Neural cell (in vitro differentiated cells): Measurements from ENCODE around the gene APOBEC3H. TPM values are rescaled to one million over a fixed set of nuclear protein-coding genes. Genes with fewer than 3 reads are reported as not detected.

Experiments used
- H2AFZ ChIP-seq: fragments of 200-600, 300-800 bp; sonication (generic), shearing (Covaris generic); 2 replicates; pipeline ENCODE4 v1.6.0; 2014; ENCODE audit warnings: low read depth, mild to moderate bottlenecking, antibody characterized with exemption, low read length, moderate library complexity
- H3F3A ChIP-seq: fragments of 200-600 bp; shearing (Covaris generic); 2 replicates; pipeline ENCODE4 v1.6.1; 2016; ENCODE audit warnings: mild to moderate bottlenecking, moderate library complexity, mixed read lengths, antibody characterized with exemption, low read length; ENCODE audit not compliant: insufficient read depth, poor library complexity, severe bottlenecking
- H3K27ac ChIP-seq: fragments of 200-600, 300-800 bp; sonication (generic), shearing (Covaris generic); 2 replicates; pipeline ENCODE4 v1.5.1; 2014; ENCODE audit warnings: mild to moderate bottlenecking, low read length, moderate library complexity
- H3K27me3 ChIP-seq: fragments of 300-800, 200-600 bp; sonication (generic), shearing (Covaris generic); 2 replicates; pipeline ENCODE4 v1.6.0; 2014; ENCODE audit warnings: mild to moderate bottlenecking, low read depth, low read length, moderate library complexity; ENCODE audit not compliant: insufficient read depth
- H3K36me3 ChIP-seq: fragments of 300-800, 200-600 bp; sonication (generic), shearing (Covaris generic); 2 replicates; pipeline ENCODE4 v1.5.1; 2014; ENCODE audit warnings: mild to moderate bottlenecking, antibody characterized with exemption, low read length, moderate library complexity; ENCODE audit not compliant: insufficient read depth
- H3K4me2 ChIP-seq: fragments of 300-800, 200-600 bp; sonication (generic), shearing (Covaris generic); 2 replicates; pipeline ENCODE4 v1.6.0; 2014; ENCODE audit warnings: mild to moderate bottlenecking, low read length
- H3K4me3 ChIP-seq: fragments of 300-800, 200-600 bp; sonication (generic), shearing (Covaris generic); 2 replicates; pipeline ENCODE4 v1.5.1; 2014; ENCODE audit warnings: mild to moderate bottlenecking, low read length, moderate library complexity
- H3K79me2 ChIP-seq: fragments of 200-600 bp; shearing (Covaris generic); replicated peaks from 2 replicates; pipeline ENCODE4 v1.6.0; 2014; ENCODE audit warnings: mild to moderate bottlenecking, low read length, moderate library complexity; ENCODE audit not compliant: insufficient read depth
- H3K9ac ChIP-seq: fragments of 300-800, 200-600 bp; sonication (generic), shearing (Covaris generic); 2 replicates; pipeline ENCODE4 v1.6.1; 2016; ENCODE audit warnings: mild to moderate bottlenecking, low read length, mixed read lengths
- H3K9me2 ChIP-seq: fragments of 200-600 bp; shearing (Covaris generic); 2 replicates; pipeline ENCODE4 v1.6.1; 2016; ENCODE audit warnings: mild to moderate bottlenecking, low read length, mixed read lengths; ENCODE audit not compliant: insufficient read depth
- H3K9me3 ChIP-seq: fragments of 200-600, 300-800 bp; sonication (generic), shearing (Covaris generic); 2 replicates; pipeline ENCODE4 v1.6.1; 2016; ENCODE audit warnings: mild to moderate bottlenecking, mixed run types, low read length, moderate library complexity, mixed read lengths
- H4K20me1 ChIP-seq: fragments of 200-600 bp; shearing (Covaris generic); 2 replicates; pipeline ENCODE4 v1.6.1; 2016; ENCODE audit warnings: mild to moderate bottlenecking, mixed run types; ENCODE audit not compliant: insufficient read depth
- EP300 ChIP-seq: fragments of 450-650 bp; conservative IDR thresholded peaks from 2 replicates; pipeline ENCODE4 v1.6.1; 2014; ENCODE audit warnings: antibody characterized with exemption, mild to moderate bottlenecking, moderate library complexity; ENCODE audit not compliant: poor library complexity, severe bottlenecking
- EZH2 ChIP-seq: fragments of 200-600, 300-800 bp; shearing (Covaris generic), sonication (generic); IDR thresholded peaks from 2 replicates; pipeline ENCODE4 v1.6.1; 2014; ENCODE audit warnings: antibody characterized with exemption, low read length, borderline replicate concordance, mild to moderate bottlenecking; ENCODE audit not compliant: insufficient read depth, poor library complexity, severe bottlenecking
- MXI1 ChIP-seq: fragments of 450-650 bp; conservative IDR thresholded peaks from 2 replicates; pipeline ENCODE4 v1.6.1; 2014; ENCODE audit warnings: antibody characterized with exemption, mild to moderate bottlenecking; ENCODE audit not compliant: poor library complexity, severe bottlenecking
- POLR2AphosphoS5 ChIP-seq: IDR thresholded peaks from 2 replicates; pipeline ENCODE4 v1.6.1; 2012
- RAD21 ChIP-seq: fragments of 450-650 bp; conservative IDR thresholded peaks from 2 replicates; pipeline ENCODE4 v1.6.1; 2014; ENCODE audit warnings: antibody characterized with exemption, mild to moderate bottlenecking, moderate library complexity
- SMC3 ChIP-seq: fragments of 450-650 bp; conservative IDR thresholded peaks from 2 replicates; pipeline ENCODE4 v1.6.1; 2014; ENCODE audit warnings: antibody characterized with exemption, mild to moderate bottlenecking, moderate library complexity; ENCODE audit not compliant: poor library complexity
- TAF1 ChIP-seq: IDR thresholded peaks from 2 replicates; pipeline ENCODE4 v1.6.1; 2012; ENCODE audit warnings: low read depth
- polyA plus RNA-seq: library from polyadenylated mRNA; depleted of rRNA; stranded (reverse); fragments of >200 nt; gene quantifications from 2 replicates; pipeline ENCODE4 v1.2.3, GENCODE V29; 2014
- TF ChIP-seq, protein P1 (sequence below): fragments of 450-650 bp; IDR thresholded peaks from 2 replicates; pipeline ENCODE4 v1.5.1; 2014; ENCODE audit warnings: antibody characterized with exemption, mild to moderate bottlenecking, moderate library complexity; ENCODE audit not compliant: poor library complexity, severe bottlenecking
- TF ChIP-seq, protein P2 (sequence below): IDR thresholded peaks from 2 replicates; pipeline ENCODE4 v1.6.1; 2012; ENCODE audit warnings: borderline replicate concordance

Gene APOBEC3H
- polyA plus RNA-seq, 1 donor from 2014 or later = not detected

DNA sequence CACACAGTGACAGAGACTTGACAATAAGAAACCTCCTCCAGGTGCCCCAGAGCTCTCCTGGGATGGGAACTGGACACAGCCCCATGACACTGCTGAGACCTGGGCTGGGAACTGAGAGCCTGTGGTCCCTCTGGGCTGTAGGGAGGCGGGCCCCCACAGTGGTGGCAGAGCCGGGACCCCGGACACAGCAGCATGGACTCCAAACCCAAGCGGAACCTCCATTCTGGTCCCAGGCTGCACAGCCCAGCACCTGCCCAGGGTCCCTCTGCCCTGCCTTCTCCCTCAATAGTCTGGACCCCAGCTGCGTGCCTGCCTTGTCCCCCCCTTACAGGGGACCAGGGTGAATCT is 8.4 kb upstream of the APOBEC3H start:
- Histone ChIP-seq H3K27ac (no peak overlapping the region), H3K27me3 (no peaks in the 10 kb centered on the region), H3F3A (no peaks in the 10 kb centered on the region), H3K9me3 (no peaks in the 10 kb centered on the region), H4K20me1 (no peaks in the 10 kb centered on the region), H3K4me3 (no peak overlapping the region), H3K9ac (no peak overlapping the region), H2AFZ (no peak overlapping the region), H3K9me2 (no peaks in the 10 kb centered on the region), H3K36me3 (no peaks in the 10 kb centered on the region), H3K4me2 (no peak overlapping the region), H3K79me2 (no peaks in the 10 kb centered on the region)
- TF ChIP-seq EZH2 (no peak), POLR2AphosphoS5 (no peak), RAD21 (no peak), MXI1 (no peak), TAF1 (no peak), EP300 (no peak), SMC3 (no peak)
- TF ChIP-seq, protein P1, sequence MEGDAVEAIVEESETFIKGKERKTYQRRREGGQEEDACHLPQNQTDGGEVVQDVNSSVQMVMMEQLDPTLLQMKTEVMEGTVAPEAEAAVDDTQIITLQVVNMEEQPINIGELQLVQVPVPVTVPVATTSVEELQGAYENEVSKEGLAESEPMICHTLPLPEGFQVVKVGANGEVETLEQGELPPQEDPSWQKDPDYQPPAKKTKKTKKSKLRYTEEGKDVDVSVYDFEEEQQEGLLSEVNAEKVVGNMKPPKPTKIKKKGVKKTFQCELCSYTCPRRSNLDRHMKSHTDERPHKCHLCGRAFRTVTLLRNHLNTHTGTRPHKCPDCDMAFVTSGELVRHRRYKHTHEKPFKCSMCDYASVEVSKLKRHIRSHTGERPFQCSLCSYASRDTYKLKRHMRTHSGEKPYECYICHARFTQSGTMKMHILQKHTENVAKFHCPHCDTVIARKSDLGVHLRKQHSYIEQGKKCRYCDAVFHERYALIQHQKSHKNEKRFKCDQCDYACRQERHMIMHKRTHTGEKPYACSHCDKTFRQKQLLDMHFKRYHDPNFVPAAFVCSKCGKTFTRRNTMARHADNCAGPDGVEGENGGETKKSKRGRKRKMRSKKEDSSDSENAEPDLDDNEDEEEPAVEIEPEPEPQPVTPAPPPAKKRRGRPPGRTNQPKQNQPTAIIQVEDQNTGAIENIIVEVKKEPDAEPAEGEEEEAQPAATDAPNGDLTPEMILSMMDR = no peak
- TF ChIP-seq, protein P2, sequence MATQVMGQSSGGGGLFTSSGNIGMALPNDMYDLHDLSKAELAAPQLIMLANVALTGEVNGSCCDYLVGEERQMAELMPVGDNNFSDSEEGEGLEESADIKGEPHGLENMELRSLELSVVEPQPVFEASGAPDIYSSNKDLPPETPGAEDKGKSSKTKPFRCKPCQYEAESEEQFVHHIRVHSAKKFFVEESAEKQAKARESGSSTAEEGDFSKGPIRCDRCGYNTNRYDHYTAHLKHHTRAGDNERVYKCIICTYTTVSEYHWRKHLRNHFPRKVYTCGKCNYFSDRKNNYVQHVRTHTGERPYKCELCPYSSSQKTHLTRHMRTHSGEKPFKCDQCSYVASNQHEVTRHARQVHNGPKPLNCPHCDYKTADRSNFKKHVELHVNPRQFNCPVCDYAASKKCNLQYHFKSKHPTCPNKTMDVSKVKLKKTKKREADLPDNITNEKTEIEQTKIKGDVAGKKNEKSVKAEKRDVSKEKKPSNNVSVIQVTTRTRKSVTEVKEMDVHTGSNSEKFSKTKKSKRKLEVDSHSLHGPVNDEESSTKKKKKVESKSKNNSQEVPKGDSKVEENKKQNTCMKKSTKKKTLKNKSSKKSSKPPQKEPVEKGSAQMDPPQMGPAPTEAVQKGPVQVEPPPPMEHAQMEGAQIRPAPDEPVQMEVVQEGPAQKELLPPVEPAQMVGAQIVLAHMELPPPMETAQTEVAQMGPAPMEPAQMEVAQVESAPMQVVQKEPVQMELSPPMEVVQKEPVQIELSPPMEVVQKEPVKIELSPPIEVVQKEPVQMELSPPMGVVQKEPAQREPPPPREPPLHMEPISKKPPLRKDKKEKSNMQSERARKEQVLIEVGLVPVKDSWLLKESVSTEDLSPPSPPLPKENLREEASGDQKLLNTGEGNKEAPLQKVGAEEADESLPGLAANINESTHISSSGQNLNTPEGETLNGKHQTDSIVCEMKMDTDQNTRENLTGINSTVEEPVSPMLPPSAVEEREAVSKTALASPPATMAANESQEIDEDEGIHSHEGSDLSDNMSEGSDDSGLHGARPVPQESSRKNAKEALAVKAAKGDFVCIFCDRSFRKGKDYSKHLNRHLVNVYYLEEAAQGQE = no peak

DNA sequence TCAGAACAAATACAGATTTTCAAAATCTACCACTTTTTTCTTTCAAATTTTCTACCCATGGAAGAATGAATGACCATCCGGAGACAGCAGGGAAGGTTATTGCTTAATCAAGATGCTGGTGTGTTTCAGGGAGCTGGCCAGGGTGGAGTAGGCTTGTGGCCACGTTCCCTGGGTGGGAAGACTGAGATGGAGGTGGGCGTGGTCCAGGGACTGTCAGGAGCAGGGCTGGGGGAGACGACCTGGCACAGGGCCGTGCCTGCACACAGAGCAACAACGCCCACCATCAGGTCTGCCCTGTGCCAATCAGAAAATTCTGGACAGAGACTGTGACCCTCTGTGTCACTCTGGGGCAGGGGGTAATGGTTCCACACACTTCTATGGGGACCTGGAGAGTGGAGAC is 7.1 kb upstream of the APOBEC3H start:
- no peaks in the 10 kb centered on the region for H3K36me3 ChIP-seq
- no peaks in the 10 kb centered on the region for H3K27me3 ChIP-seq
- H3K27ac ChIP-seq = no peak overlapping the region
- no peak overlapping the region for H3K4me2 ChIP-seq
- no peaks in the 10 kb centered on the region for H3K79me2 ChIP-seq
- no peak overlapping the region for H2AFZ ChIP-seq
- H3K9ac ChIP-seq = no peak overlapping the region
- H3K9me3 ChIP-seq = no peaks in the 10 kb centered on the region
- no peaks in the 10 kb centered on the region for H3F3A ChIP-seq
- no peaks in the 10 kb centered on the region for H3K9me2 ChIP-seq
- H3K4me3 ChIP-seq = no peak overlapping the region
- TF ChIP-seq EZH2 = no peak
- TF ChIP-seq, protein P2 = no peak
- no peak for TF ChIP-seq RAD21
- no peak for TF ChIP-seq MXI1
- no peak for TF ChIP-seq EP300
- no peak for TF ChIP-seq SMC3
- TF ChIP-seq TAF1 = no peak
- TF ChIP-seq POLR2AphosphoS5 = no peak
- no peaks in the 10 kb centered on the region for H4K20me1 ChIP-seq
